SHP77 (cell line): ENCODE data around the gene ALX3.
A peak's percentile ranks its signal among the peaks of the same experiment; 100 is the strongest.
"Not testable (repeated sequence)": the region's sequence is repeated elsewhere in the genome, so short reads cannot be mapped to it uniquely, and the experiment has no call there.

Experiments used
- DNase-seq, 2 experiments: peaks; one replicate each; lab custom pipeline; 2025; lab: John Stamatoyannopoulos, UW

The ALX3 gene

GRCh38 chr1:110047463-110047862, 23.0 kb downstream of the ALX3 start:
- DNase-seq = no peak

GRCh38 chr1:110043016-110043415, 27.5 kb downstream of the ALX3 start:
- no peak for DNase-seq

GRCh38 chr1:110040548-110040947, 29.9 kb downstream of the ALX3 start:
- DNase-seq = no peak

GRCh38 chr1:110039641-110040040, 30.8 kb downstream of the ALX3 start:
- DNase-seq = no peak

GRCh38 chr1:110038271-110038670, 32.2 kb downstream of the ALX3 start:
- DNase-seq = no peak

GRCh38 chr1:110035236-110035752, 35.2 kb downstream of the ALX3 start:
- DNase-seq = no peak

- DNase-seq = peak; percentile 89 to 90
Measured at GRCh38 chr1:110034451-110035235, 35.8 kb downstream of the ALX3 start, which contains the start of gene STRIP1. Gene STRIP1 (plus strand): TSS chr1:110034624. CDS start chr1:110034638, 14 bp downstream.

- DNase-seq = no peak
Measured at GRCh38 chr1:110034040-110034450, 36.4 kb downstream of the ALX3 start.

GRCh38 chr1:110033421-110033820, 37.1 kb downstream of the ALX3 start:
- DNase-seq = no peak

- DNase-seq = no peak
Measured at GRCh38 chr1:110032327-110032726, 38.1 kb downstream of the ALX3 start.

GRCh38 chr1:110030687-110031086, 39.8 kb downstream of the ALX3 start:
- DNase-seq = not testable (repeated sequence)

GRCh38 chr1:110024613-110025012, 45.9 kb downstream of the ALX3 start:
- DNase-seq = no peak

- DNase-seq = no peak
Measured at GRCh38 chr1:110021285-110021684, 49.2 kb downstream of the ALX3 start.

GRCh38 chr1:110019770-110020169, 50.7 kb downstream of the ALX3 start:
- no peak for DNase-seq

- no peak for DNase-seq
Measured at GRCh38 chr1:110018396-110018795, 52.1 kb downstream of the ALX3 start.

- DNase-seq = no peak
Measured at GRCh38 chr1:110017792-110018191, 52.7 kb downstream of the ALX3 start.

- DNase-seq = no peak
Measured at GRCh38 chr1:110012100-110012780, 58.2 kb downstream of the ALX3 start.

GRCh38 chr1:110011527-110012041, 58.9 kb downstream of the ALX3 start:
- DNase-seq = no peak
